ENCODE results near the gene DPH5.

GRCh38 chr1:101003012-101003650 lies 22.5 kb downstream of the DPH5 start:
- TF ChIP-seq CTCF (IDR thresholded peaks at IDR 0.05), result no peak
- TF ChIP-seq POLR2A (IDR thresholded peaks at IDR 0.05), result no peak
